Measurements from ENCODE around the gene GBX1. TPM values are rescaled to one million over a fixed set of nuclear protein-coding genes. Genes with fewer than 3 reads are reported as not detected.

Gene GBX1
- total RNA-seq, 2 experiments from 2014 or later, result not detected

DNA sequence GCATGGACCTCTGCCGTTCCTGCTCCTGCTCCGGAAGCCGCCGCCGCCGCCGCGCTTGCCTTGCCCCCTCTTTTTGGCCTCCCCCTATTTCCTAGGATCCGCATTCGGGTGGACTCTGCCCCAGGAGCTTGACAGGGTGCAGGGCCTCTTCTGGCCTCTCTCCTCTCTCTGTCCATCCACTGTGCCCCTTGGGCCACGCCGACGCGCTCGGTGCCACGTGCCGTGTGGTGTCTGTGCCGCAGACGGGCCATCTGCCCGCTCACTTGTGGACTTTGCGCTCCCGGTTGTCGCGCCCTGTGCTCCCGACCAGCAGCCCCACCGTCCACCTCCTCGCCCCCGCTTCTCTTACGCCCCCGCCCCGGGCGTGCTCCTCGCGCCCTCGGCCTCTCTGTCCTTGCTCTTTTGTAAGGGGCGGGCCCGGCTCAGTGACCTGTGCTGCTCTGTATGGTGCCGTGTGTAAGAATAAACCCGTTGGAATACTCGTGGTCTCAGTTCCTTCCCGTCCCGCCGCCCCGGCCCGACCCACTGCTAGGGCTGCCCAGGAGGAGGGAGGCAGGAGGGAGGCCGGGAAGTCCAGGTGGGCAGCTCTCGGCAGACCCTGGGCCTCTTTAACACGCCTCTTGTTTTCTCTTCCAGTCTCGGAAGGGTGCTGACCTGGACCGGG is 44.2 kb downstream of the GBX1 start:
- intact Hi-C loops (cut with micrococcal nuclease; ENCODE audit: unreplicated experiment), result loop anchor here (5.0 kb wide), 1 partner anchor 179 kb away; no protein-coding TSS in a partner anchor
- H2AFZ ChIP-seq (ENCODE audit: low read length), result no peak overlapping the region
- H3K36me3 ChIP-seq (ENCODE audit: insufficient read depth, low read length), result no peaks in the 10 kb centered on the region
- no peak overlapping the region for H3K4me3 ChIP-seq (ENCODE audit: low read depth, low read length, poor library complexity, severe bottlenecking)
- TF ChIP-seq, protein P1, sequence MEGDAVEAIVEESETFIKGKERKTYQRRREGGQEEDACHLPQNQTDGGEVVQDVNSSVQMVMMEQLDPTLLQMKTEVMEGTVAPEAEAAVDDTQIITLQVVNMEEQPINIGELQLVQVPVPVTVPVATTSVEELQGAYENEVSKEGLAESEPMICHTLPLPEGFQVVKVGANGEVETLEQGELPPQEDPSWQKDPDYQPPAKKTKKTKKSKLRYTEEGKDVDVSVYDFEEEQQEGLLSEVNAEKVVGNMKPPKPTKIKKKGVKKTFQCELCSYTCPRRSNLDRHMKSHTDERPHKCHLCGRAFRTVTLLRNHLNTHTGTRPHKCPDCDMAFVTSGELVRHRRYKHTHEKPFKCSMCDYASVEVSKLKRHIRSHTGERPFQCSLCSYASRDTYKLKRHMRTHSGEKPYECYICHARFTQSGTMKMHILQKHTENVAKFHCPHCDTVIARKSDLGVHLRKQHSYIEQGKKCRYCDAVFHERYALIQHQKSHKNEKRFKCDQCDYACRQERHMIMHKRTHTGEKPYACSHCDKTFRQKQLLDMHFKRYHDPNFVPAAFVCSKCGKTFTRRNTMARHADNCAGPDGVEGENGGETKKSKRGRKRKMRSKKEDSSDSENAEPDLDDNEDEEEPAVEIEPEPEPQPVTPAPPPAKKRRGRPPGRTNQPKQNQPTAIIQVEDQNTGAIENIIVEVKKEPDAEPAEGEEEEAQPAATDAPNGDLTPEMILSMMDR (conservative IDR thresholded peaks at IDR 0.05; ENCODE audit: low read length), result no peak
- TF ChIP-seq EZH2phosphoT487 (IDR thresholded peaks at IDR 0.05; ENCODE audit: borderline replicate concordance, low read depth, low read length), result no peak
- H3K9me3 ChIP-seq (ENCODE audit: low read length), result no peaks in the 10 kb centered on the region
- no peak overlapping the region for H3K27ac ChIP-seq (ENCODE audit: low read depth, low read length, poor library complexity, severe bottlenecking)
- no peak overlapping the region for H3K4me2 ChIP-seq (ENCODE audit: low read length)
- no peaks in the 10 kb centered on the region for H3K9me2 ChIP-seq (ENCODE audit: insufficient read depth, low read length)
- ChIA-PET POLR2A (no interaction called here), CTCF (ENCODE audit: unreplicated experiment) (interaction anchor here (0.7 to 1.4 kb wide), 2 partner anchors 15 to 48 kb away, joined by 3 read pairs; no protein-coding TSS in a partner anchor)
- DNase-seq (ENCODE audit: low spot score), result no peak
- BruUV-seq (replicated peaks), result no TSS peak
- H3K4me1 ChIP-seq (ENCODE audit: insufficient read depth, low read length, poor library complexity, severe bottlenecking), result no peaks in the 10 kb centered on the region
- H4K20me1 ChIP-seq (ENCODE audit: insufficient read depth, low read length), result no peaks in the 10 kb centered on the region
- no peaks in the 10 kb centered on the region for H3K79me2 ChIP-seq (ENCODE audit: insufficient read depth, low read depth, low read length)

DNA sequence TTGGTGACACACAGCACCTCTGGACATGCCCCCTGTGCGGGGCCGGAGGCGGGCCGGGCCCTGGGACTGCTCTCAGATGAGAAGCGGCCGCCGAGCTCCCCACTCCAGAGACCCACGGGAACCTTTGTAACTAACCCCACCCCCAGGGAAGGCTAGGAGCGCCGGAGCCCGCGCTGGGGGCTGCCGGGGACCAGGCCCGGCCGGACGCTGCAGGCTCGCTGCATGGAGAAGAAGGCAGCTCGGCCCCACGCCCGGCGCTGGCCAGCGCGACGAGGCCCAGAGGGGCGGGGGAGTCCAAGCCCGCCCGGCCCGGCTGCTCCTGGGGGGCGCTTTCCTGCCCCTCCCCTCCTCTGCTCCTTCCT is 44.7 kb downstream of the GBX1 start:
- Histone ChIP-seq H3K4me1 (ENCODE audit: insufficient read depth, low read length, poor library complexity, severe bottlenecking) (no peaks in the 10 kb centered on the region), H3K9me2 (ENCODE audit: insufficient read depth, low read length) (no peaks in the 10 kb centered on the region), H3K4me2 (ENCODE audit: low read length) (no peak overlapping the region), H3K27ac (ENCODE audit: low read depth, low read length, poor library complexity, severe bottlenecking) (no peak overlapping the region), H3K79me2 (ENCODE audit: insufficient read depth, low read depth, low read length) (no peaks in the 10 kb centered on the region), H2AFZ (ENCODE audit: low read length) (no peak overlapping the region), H3K4me3 (ENCODE audit: low read depth, low read length, poor library complexity, severe bottlenecking) (no peak overlapping the region), H4K20me1 (ENCODE audit: insufficient read depth, low read length) (no peaks in the 10 kb centered on the region), H3K36me3 (ENCODE audit: insufficient read depth, low read length) (no peaks in the 10 kb centered on the region), H3K9me3 (ENCODE audit: low read length) (no peaks in the 10 kb centered on the region)
- no peak for TF ChIP-seq EZH2phosphoT487 (IDR thresholded peaks at IDR 0.05; ENCODE audit: borderline replicate concordance, low read depth, low read length)
- TF ChIP-seq, protein P1 (conservative IDR thresholded peaks at IDR 0.05; ENCODE audit: low read length), result no peak
- CTCF ChIA-PET (ENCODE audit: unreplicated experiment), result no interaction called here
- no TSS peak for BruUV-seq (replicated peaks)
- intact Hi-C loops (cut with micrococcal nuclease; ENCODE audit: unreplicated experiment), result loop anchor here (5.0 kb wide), 1 partner anchor 180 kb away; no protein-coding TSS in a partner anchor
- DNase-seq (ENCODE audit: low spot score), result no peak
- POLR2A ChIA-PET, result no interaction called here

DNA sequence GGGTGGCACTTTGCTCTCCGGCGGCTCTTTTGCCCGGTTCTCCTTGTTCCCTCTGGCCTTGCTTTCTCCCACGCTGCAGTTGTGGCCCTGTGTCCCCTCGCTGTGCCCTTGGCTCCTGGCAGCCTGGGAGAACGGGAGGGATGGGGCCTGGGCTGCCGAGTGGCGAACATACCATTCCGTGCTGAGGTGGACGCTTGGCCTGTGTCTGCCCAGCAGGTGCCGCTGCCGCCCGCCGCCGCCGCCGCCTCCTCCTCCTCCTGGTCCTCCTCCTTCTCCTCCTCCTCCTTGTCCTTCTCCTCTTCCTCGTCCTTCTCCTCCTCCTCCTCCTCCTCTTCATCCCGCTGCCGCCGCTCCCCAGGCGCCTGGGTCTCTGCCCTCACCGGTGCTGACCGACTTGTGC is 45.2 kb downstream of the GBX1 start:
- DNase-seq (ENCODE audit: low spot score), result no peak
- H3K4me3 ChIP-seq (ENCODE audit: low read depth, low read length, poor library complexity, severe bottlenecking), result no peak overlapping the region
- intact Hi-C loops (cut with micrococcal nuclease; ENCODE audit: unreplicated experiment), result loop anchor here (5.0 kb wide), 1 partner anchor 180 kb away; no protein-coding TSS in a partner anchor
- H3K4me2 ChIP-seq (ENCODE audit: low read length), result no peak overlapping the region
- H3K4me1 ChIP-seq (ENCODE audit: insufficient read depth, low read length, poor library complexity, severe bottlenecking), result no peaks in the 10 kb centered on the region
- TF ChIP-seq EZH2phosphoT487 (IDR thresholded peaks at IDR 0.05; ENCODE audit: borderline replicate concordance, low read depth, low read length), result no peak
- TF ChIP-seq, protein P1 (conservative IDR thresholded peaks at IDR 0.05; ENCODE audit: low read length), result no peak
- no peaks in the 10 kb centered on the region for H3K9me3 ChIP-seq (ENCODE audit: low read length)
- no peaks in the 10 kb centered on the region for H4K20me1 ChIP-seq (ENCODE audit: insufficient read depth, low read length)
- ChIA-PET POLR2A (no interaction called here), CTCF (ENCODE audit: unreplicated experiment) (no interaction called here)
- no peak overlapping the region for H3K27ac ChIP-seq (ENCODE audit: low read depth, low read length, poor library complexity, severe bottlenecking)
- H3K79me2 ChIP-seq (ENCODE audit: insufficient read depth, low read depth, low read length), result no peaks in the 10 kb centered on the region
- no TSS peak for BruUV-seq (replicated peaks)
- no peak overlapping the region for H2AFZ ChIP-seq (ENCODE audit: low read length)
- H3K36me3 ChIP-seq (ENCODE audit: insufficient read depth, low read length), result no peaks in the 10 kb centered on the region
- H3K9me2 ChIP-seq (ENCODE audit: insufficient read depth, low read length), result no peaks in the 10 kb centered on the region

All from OCI-LY7 (cell line).